GM12878 (cell line): ENCODE data around the gene CRTC1.

Experiments used
- CTCF ChIP-seq, 3 experiments: IDR thresholded peaks in 2 of 3; conservative IDR thresholded peaks in 1 of 3; 2 replicates each; pipeline ENCODE4 v1.5.1; 2011; ENCODE audit warnings: low read depth in 3 of 3, low read length in 3 of 3, mild to moderate bottlenecking in 3 of 3, control low read depth in 2 of 3, moderate library complexity in 2 of 3, inconsistent platforms in 1 of 3, mixed read lengths in 1 of 3; ENCODE audit not compliant: control insufficient read depth in 2 of 3, insufficient read depth in 1 of 3; ENCODE audit errors: extremely low read depth in 1 of 3
- EP300 ChIP-seq, 2 experiments: fragments of 150-350 bp in 1 of 2; IDR thresholded peaks; 2 replicates each; pipeline ENCODE4 v1.6.1; 2011 to 2012; ENCODE audit warnings: low read depth in 2 of 2, low read length in 2 of 2, borderline replicate concordance in 1 of 2, improper control_type of control experiment in 1 of 2, inconsistent platforms in 1 of 2; ENCODE audit not compliant: control insufficient read depth in 1 of 2
- FOXK2 ChIP-seq: fragments of 450-650 bp; IDR thresholded peaks from 2 replicates; pipeline ENCODE4 v1.6.1; 2017; ENCODE audit warnings: mild to moderate bottlenecking, moderate library complexity
- FOXM1 ChIP-seq: IDR thresholded peaks from 2 replicates; pipeline ENCODE4 v1.6.1; 2012; ENCODE audit warnings: low read depth, mild to moderate bottlenecking, inconsistent platforms, low read length, moderate library complexity
- POLR2A ChIP-seq: IDR thresholded peaks from 2 replicates; pipeline ENCODE4 v1.6.1; 2011; ENCODE audit warnings: low read depth, mild to moderate bottlenecking, low read length
- POLR2AphosphoS5 ChIP-seq: IDR thresholded peaks from 2 replicates; pipeline ENCODE4 v1.6.1; 2011; ENCODE audit warnings: mild to moderate bottlenecking, low read length, inconsistent platforms
- RAD21 ChIP-seq: IDR thresholded peaks from 2 replicates; pipeline ENCODE4 v1.6.1; 2011; ENCODE audit warnings: mild to moderate bottlenecking, low read depth, low read length, moderate library complexity; ENCODE audit not compliant: insufficient read depth
- SPI1 ChIP-seq: IDR thresholded peaks from 2 replicates; pipeline ENCODE4 v1.6.1; 2011; ENCODE audit warnings: low read depth, mild to moderate bottlenecking, low read length, moderate library complexity, borderline replicate concordance; ENCODE audit not compliant: insufficient read depth
- TF ChIP-seq, protein P1 (sequence below): IDR thresholded peaks from 2 replicates; pipeline ENCODE4 v1.6.1; 2012; ENCODE audit warnings: mild to moderate bottlenecking, low read depth, low read length
- TF ChIP-seq, protein P2 (sequence below): IDR thresholded peaks from 2 replicates; pipeline ENCODE4 v1.6.1; 2012; ENCODE audit warnings: low read depth, low read length, improper control_type of control experiment

DNA sequence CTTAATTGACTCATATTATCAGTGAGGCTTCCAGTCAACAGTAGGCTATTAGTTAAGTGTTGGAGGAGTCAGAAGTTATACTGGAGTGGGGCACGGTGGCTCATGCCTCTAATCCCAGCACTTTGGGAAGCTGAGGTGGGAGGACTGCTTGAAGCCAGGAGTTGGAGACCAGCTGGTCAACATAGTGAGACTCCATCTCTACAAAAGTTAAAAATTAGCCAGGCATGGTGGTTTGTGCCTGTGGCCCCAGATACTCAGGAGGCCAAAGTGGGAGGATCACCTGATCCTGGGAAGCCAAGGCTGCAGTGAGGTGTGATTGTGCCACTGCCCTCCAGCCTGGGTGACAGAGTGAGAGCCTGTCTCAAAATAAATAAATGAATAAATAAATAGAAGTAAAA is 54.5 kb downstream of the CRTC1 start:
- TF ChIP-seq, protein P1, sequence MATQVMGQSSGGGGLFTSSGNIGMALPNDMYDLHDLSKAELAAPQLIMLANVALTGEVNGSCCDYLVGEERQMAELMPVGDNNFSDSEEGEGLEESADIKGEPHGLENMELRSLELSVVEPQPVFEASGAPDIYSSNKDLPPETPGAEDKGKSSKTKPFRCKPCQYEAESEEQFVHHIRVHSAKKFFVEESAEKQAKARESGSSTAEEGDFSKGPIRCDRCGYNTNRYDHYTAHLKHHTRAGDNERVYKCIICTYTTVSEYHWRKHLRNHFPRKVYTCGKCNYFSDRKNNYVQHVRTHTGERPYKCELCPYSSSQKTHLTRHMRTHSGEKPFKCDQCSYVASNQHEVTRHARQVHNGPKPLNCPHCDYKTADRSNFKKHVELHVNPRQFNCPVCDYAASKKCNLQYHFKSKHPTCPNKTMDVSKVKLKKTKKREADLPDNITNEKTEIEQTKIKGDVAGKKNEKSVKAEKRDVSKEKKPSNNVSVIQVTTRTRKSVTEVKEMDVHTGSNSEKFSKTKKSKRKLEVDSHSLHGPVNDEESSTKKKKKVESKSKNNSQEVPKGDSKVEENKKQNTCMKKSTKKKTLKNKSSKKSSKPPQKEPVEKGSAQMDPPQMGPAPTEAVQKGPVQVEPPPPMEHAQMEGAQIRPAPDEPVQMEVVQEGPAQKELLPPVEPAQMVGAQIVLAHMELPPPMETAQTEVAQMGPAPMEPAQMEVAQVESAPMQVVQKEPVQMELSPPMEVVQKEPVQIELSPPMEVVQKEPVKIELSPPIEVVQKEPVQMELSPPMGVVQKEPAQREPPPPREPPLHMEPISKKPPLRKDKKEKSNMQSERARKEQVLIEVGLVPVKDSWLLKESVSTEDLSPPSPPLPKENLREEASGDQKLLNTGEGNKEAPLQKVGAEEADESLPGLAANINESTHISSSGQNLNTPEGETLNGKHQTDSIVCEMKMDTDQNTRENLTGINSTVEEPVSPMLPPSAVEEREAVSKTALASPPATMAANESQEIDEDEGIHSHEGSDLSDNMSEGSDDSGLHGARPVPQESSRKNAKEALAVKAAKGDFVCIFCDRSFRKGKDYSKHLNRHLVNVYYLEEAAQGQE = no peak
- no peak for TF ChIP-seq POLR2A
- no peak for TF ChIP-seq FOXK2
- TF ChIP-seq POLR2AphosphoS5 = no peak
- TF ChIP-seq CTCF (IDR thresholded peaks at IDR 0.05 in 2 of 3, conservative IDR thresholded peaks at IDR 0.05 in 1 of 3; ENCODE audit: control insufficient read depth in 2 of 3, extremely low read depth in 1 of 3, insufficient read depth in 1 of 3, low read depth in 3 of 3, low read length in 3 of 3) = no peak
- no peak for TF ChIP-seq RAD21
- TF ChIP-seq, protein P2, sequence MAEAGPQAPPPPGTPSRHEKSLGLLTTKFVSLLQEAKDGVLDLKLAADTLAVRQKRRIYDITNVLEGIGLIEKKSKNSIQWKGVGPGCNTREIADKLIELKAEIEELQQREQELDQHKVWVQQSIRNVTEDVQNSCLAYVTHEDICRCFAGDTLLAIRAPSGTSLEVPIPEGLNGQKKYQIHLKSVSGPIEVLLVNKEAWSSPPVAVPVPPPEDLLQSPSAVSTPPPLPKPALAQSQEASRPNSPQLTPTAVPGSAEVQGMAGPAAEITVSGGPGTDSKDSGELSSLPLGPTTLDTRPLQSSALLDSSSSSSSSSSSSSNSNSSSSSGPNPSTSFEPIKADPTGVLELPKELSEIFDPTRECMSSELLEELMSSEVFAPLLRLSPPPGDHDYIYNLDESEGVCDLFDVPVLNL = no peak
- TF ChIP-seq EP300 (IDR thresholded peaks at IDR 0.05; ENCODE audit: borderline replicate concordance in 1 of 2, control insufficient read depth in 1 of 2, low read depth in 2 of 2, low read length in 2 of 2) = no peak
- TF ChIP-seq SPI1 = no peak
- no peak for TF ChIP-seq FOXM1
